SU-DHL-6 (cell line): ENCODE data around the gene THAP11.

Experiments
- EZH2phosphoT487 ChIP-seq: fragments of 200-600 bp; sonication (generic), shearing (Covaris generic); conservative IDR thresholded peaks from 2 replicates; pipeline ENCODE4 v1.6.1; 2018; ENCODE audit warnings: mild to moderate bottlenecking, antibody characterized with exemption, low read length, moderate library complexity, mixed read lengths
- TF ChIP-seq, protein P1 (sequence below): fragments of 200-600 bp; sonication (generic); IDR thresholded peaks from one replicate; pipeline ENCODE4 v1.5.1; 2017; ENCODE audit warnings: antibody characterized with exemption, mild to moderate bottlenecking, low read length, moderate library complexity; ENCODE audit not compliant: insufficient read depth, poor library complexity, severe bottlenecking

- TF ChIP-seq, protein P1, sequence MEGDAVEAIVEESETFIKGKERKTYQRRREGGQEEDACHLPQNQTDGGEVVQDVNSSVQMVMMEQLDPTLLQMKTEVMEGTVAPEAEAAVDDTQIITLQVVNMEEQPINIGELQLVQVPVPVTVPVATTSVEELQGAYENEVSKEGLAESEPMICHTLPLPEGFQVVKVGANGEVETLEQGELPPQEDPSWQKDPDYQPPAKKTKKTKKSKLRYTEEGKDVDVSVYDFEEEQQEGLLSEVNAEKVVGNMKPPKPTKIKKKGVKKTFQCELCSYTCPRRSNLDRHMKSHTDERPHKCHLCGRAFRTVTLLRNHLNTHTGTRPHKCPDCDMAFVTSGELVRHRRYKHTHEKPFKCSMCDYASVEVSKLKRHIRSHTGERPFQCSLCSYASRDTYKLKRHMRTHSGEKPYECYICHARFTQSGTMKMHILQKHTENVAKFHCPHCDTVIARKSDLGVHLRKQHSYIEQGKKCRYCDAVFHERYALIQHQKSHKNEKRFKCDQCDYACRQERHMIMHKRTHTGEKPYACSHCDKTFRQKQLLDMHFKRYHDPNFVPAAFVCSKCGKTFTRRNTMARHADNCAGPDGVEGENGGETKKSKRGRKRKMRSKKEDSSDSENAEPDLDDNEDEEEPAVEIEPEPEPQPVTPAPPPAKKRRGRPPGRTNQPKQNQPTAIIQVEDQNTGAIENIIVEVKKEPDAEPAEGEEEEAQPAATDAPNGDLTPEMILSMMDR, result no peak
- TF ChIP-seq EZH2phosphoT487, result no peak
These were observed 2.4 kb downstream of the THAP11 start for GRCh38 chr16:67844497-67844896.
